HG02973 (cell line): ENCODE data around the gene RMRP.
"Not testable (repeated sequence)": the region's sequence is repeated elsewhere in the genome, so short reads cannot be mapped to it uniquely, and the experiment has no call there.

Source experiments
- ATAC-seq: cut with Tn5 transposase; IDR thresholded peaks from one replicate; pipeline ENCODE4 v1.9.1; 2021; ENCODE audit warnings: moderate library complexity; ENCODE audit not compliant: unreplicated experiment

Gene RMRP

DNA sequence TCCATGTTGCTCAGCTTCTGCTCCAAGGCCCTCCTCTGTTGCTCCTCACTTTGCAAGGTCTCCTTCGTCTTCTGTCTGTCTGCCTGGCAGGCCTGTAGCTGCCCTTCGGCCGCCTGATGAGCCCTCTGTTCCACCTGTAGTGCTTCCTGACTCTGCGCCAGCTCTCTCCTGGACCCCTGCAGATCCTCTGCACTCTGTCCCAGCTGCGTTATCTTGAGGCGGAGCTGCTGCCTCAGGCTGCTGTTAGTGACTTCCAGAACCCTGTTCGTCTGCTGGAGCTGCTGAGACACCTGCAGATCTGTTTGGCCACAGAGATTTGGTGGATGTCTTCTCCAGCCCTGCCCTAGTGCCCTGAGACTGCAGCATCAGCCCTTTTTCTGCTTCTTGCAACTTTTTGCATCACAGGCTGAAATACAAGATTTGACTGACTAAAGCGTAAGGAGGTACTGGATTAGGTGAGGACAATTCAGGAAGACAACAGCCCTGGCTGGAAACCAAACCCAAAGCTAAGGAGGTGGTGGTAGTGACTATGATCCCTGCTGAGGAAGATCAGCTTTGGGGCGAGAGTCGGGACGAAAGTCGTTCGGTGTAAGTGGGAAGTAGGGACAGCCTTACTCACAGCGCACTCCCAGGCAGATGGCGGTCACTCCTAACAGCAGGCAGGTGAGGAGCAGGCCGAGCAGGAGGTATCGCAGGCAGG, 41.7 kb downstream of the RMRP start:
- ATAC-seq: no peak

DNA sequence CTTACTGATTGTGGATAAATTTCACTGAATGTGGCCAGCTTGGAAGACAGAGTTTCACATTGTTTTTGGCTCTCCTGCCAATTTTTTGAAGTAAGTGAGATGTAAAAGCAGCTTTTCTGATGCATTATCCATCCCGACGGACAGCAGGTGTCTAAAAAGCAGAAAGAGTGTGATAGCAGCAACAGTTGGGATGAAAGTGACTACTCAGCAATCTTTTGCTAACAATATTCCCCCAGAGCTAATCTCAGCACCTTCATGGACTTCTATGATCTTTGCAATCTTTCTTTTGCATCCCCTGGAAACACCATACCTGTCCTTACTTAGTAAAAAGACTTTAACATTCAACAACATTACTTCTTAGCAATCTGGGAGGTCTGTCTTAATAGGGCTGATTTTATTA, 45.0 kb downstream of the RMRP start:
- ATAC-seq: no peak

DNA sequence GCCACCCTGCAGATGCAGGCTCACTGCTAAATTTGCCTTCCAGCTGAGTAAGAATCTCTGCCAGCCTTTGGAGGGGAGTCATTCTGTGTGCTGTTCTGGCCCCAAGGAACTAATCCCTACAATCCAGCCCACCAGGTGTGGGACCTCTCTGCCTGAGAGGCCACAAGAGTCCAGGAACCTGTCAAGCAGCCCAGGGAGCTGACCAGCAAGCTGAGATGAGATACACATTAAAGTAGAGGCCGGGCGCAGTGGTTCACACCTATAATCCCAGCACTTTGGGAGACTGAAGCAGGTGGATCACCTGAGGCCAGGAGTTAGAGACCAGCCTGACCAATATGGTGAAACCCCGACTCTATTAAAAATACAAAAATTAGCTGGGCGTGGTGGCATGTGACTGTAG, 45.8 kb downstream of the RMRP start:
- ATAC-seq: not testable (repeated sequence)

DNA sequence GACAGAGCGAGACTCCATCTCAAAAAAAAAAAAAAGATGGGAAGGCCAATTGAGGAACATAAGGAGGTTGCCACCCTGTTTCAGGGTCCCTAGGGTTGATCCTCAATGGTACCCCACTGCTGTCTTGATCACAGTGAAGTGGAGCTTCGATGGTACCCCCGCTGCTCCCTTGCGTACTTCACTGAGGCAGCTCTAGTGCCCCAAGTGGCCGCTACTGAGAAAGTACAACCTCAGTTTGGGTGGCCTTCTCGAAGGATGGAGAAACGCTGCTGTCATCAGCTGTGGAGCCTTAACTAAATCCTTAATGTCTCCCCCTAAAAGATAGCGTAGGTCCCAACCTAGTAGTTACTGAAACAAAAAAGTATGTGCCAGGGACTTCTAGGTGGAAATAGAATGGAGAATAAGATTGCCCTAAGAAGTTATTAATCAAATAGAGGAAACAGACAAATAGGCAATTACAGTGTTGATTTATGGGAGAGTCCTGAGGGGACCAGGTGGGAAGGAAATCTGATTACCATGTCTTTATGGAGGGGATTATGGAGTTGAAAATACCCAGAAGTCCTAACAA, 46.5 kb downstream of the RMRP start:
- ATAC-seq: no peak

DNA sequence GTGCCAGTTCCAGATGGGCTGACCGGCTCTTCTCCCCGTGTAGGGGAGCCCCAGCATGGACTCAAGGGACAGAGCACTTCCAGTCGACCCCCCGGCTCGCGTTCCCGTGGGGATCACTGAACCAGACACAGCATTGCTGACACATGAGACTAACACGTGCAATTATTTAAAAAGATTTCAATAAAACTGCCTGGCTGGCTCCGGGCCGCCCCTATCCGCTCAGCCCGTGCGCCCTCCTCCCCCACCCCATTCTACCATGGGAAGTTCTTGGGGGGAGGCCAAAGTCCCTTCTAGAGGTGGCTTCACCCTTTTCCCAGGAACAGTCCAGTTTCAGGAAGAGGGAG, 48.0 kb downstream of the RMRP start:
- ATAC-seq: no peak

DNA sequence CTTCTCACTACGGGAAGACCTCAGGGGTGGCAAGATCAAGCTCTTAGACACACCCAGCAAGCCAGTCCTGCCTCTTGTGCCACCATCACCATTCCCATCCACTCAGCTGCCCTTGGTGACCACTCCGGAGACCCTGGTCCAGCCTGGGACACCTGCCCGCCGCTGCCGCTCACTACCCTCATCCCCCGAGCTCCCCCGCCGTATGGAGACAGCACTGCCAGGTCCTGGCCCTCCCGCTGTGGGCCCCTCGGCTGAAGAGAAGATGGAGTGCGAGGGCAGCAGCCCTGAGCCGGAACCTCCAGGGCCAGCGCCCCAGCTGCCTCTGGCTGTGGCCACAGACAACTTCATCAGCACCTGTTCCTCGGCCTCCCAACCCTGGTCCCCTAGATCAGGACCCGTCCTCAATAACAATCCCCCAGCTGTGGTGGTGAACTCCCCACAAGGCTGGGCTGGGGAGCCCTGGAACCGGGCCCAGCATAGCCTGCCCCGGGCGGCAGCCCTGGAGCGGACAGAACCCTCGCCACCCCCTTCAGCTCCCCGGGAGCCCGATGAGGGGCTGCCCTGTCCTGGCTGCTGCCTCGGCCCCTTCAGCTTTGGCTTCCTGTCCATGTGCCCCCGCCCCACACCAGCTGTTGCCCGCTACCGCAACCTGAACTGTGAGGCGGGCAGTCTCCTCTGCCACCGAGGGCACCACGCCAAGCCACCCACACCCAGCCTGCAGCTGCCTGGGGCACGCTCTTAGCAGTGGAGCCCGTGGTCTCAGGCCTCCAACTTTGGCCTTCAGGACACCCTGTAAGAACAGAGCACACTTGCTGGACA, 48.6 kb downstream of the RMRP start:
- no peak for ATAC-seq

DNA sequence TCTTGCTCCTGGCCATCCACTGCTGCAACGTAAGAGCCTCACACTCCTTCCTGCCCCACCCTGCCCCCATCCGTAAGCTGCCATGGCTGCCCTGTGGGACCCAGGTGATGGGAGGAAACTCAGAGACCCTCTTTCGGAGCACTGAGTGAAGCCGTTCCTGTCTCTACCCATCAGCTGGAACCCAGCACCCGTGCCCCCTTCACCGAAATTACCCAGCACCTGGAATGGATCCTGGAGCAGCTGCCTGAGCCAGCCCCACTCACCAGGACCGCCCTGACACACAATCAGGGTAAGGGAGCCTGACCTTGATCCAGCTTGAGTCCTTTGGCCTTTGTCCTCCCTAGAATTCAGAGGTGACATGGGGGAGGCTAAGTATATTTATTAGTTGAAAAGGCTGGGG, 49.6 kb downstream of the RMRP start:
- no peak for ATAC-seq
